ENCODE measurements around the gene ISYNA1. TPM values are rescaled to one million over a fixed set of nuclear protein-coding genes. Genes with fewer than 3 reads are reported as not detected.

ISYNA1 gene
- total and polyA plus RNA-seq, 2 of the 13 experiments (the other 11 are each of a cell fraction or from before 2014, with no cell fraction given) = 29.6 to 48.5 TPM

DNA sequence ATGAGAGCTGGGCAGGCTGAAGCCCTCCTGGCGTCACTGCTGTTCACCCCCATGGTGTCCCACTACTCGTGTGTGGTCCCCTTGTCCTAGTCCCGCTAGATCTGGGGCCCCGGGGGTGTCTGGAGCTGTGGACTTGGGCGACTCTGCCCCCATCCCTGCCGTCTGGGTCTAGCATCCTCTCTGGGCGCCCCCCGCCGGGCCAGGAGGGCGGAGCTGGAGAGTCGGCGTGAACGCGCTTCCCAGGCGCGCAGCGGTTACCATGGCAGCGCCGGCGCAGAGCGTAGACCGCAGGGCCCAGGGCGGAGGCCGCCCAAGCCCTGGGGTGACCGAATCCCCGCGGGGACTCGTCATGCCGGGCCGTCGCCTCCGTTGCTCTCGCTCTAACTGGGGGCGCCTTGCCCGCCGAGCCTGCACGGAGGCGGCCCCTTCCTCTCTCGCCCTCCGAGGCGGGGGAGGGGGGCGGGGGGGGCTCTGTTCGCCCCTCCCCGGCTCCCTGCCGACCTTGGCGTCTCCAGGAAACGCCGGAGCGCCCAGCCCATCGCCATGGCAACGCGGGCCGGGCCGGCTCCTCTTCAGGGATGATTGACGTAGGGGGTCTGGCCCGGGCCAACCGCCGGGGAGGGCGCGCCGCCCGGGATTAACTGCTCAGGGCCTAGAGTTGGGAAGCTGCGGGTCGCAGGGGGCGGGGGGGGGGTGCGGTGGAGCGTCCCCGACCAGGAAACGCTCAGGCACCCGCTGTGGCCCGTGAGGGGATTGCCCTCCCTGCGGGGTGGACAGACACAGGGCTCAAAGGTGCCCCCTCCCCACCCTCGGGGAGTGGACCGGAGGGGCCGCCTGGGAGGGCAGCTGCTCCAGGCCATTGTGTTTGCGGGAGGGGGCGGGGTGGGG lies 8.9 kb downstream of the ISYNA1 start:
- no peak overlapping the region for H3K9ac ChIP-seq (ENCODE audit: insufficient read depth, low read depth, low read length)
- peaks cover 1 to 3% of the 10 kb centered on the region in 2 experiments; a peak in 2 of 5 replicates for H3K36me3 ChIP-seq (replicated peaks in 1 of 2; ENCODE audit: control insufficient read depth in 1 of 2, insufficient read depth in 2 of 2, low read length in 2 of 2)
- no peaks in the 10 kb centered on the region for H3K4me1 ChIP-seq (ENCODE audit: insufficient read depth, low read length)
- no peaks in the 10 kb centered on the region for H3K79me2 ChIP-seq (ENCODE audit: insufficient read depth, low read length)
- H3K4me3 ChIP-seq (replicated peaks in 1 of 3; ENCODE audit: insufficient read depth in 1 of 3, low read depth in 2 of 3, low read length in 3 of 3) = no peak overlapping the region
- ChIA-PET CTCF (ENCODE audit: low intra/inter-chr PET ratio, low total read pairs) (no interaction called here), POLR2A (no interaction called here)
- H3K4me2 ChIP-seq (ENCODE audit: low read depth, low read length) = no peak overlapping the region
- FAIRE-seq (no peak), ATAC-seq (no peak), DNase-seq (ENCODE audit: low spot score) (no peak)
- in situ Hi-C loops (cut with HindIII; ENCODE audit: extremely low pct_ligation_motif_present, low pct_unique_long_range_greater_than_20kb) = no loop called here
- no peaks in the 10 kb centered on the region for H3K9me3 ChIP-seq (ENCODE audit: low read length)
- no peaks in the 10 kb centered on the region for H3K27me3 ChIP-seq (ENCODE audit: control insufficient read depth in 1 of 2, insufficient read depth in 2 of 2, low read length in 2 of 2)
- intact Hi-C loops (cut with micrococcal nuclease; ENCODE audit: unreplicated experiment) = no loop called here
- TF ChIP-seq ZNF432 (CRISPR knock-in tag; IDR thresholded peaks at IDR 0.05; ENCODE audit: borderline replicate concordance) (no peak), ZNF556 (CRISPR knock-in tag; IDR thresholded peaks at IDR 0.05; ENCODE audit: borderline replicate concordance) (no peak), HNRNPUL1 (IDR thresholded peaks at IDR 0.05; ENCODE audit: low read depth, low read length) (no peak), CHD4 (IDR thresholded peaks at IDR 0.05; ENCODE audit: borderline replicate concordance, low read length) (no peak), RFX1 (IDR thresholded peaks at IDR 0.05) (0 out of 2 replicates have a peak, but pooled peaks have one; percentile 25), AGO2 (optimal IDR thresholded peaks at IDR 0.05; ENCODE audit: low read depth, low read length) (peak; percentile 15), ELF4 (CRISPR knock-in tag; IDR thresholded peaks at IDR 0.05; ENCODE audit: borderline replicate concordance) (no peak), SMAD1 (CRISPR knock-in tag; IDR thresholded peaks at IDR 0.05; ENCODE audit: borderline replicate concordance, low read depth) (no peak)
- TF ChIP-seq, protein P1, sequence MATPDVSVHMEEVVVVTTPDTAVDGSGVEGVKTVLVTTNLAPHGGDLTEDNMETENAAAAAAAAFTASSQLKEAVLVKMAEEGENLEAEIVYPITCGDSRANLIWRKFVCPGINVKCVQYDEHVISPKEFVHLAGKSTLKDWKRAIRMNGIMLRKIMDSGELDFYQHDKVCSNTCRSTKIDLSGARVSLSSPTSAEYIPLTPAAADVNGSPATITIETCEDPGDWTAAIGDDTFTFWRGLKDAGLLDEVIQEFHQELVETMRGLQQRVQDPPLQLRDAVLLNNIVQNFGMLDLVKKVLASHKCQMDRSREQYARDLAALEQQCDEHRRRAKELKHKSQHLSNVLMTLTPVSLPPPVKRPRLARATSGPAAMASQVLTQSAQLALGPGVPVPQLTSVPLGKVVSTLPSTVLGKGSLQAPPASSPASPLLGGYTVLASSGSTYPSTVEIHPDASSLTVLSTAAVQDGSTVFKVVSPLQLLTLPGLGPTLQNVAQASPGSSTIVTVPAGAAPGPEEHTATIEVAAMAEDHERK (CRISPR knock-in tag; IDR thresholded peaks at IDR 0.05; ENCODE audit: low read depth) = no peak
- no peak overlapping the region for H2AFZ ChIP-seq (ENCODE audit: low read length)
- no TSS peak for BruUV-seq (replicated peaks)
- 100% methylated on average over 7 of the region's 77 CpGs for WGBS (ENCODE audit: low lambda C conversion rate)
- no peaks in the 10 kb centered on the region for H4K20me1 ChIP-seq (ENCODE audit: insufficient read depth, low read length)
- H3K27ac ChIP-seq (ENCODE audit: extremely low read length, insufficient read depth, low read length) = no peak overlapping the region
